GM08714 (cell line): ENCODE measurements around the gene MRNIP.

ENCODE experiments used
- H3K4me3 ChIP-seq: fragments of 200-500 bp; sonication (Bioruptor generic); 2 replicates; pipeline ENCODE4 v1.5.1; 2014; ENCODE audit warnings: mild to moderate bottlenecking, low read length, inconsistent platforms
- ZNF274 ChIP-seq: IDR thresholded peaks from 2 replicates; pipeline ENCODE4 v1.6.1; 2012; ENCODE audit warnings: mild to moderate bottlenecking, low read depth, low read length

The MRNIP gene, protein sequence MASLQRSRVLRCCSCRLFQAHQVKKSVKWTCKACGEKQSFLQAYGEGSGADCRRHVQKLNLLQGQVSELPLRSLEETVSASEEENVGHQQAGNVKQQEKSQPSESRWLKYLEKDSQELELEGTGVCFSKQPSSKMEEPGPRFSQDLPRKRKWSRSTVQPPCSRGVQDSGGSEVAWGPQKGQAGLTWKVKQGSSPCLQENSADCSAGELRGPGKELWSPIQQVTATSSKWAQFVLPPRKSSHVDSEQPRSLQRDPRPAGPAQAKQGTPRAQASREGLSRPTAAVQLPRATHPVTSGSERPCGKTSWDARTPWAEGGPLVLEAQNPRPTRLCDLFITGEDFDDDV

DNA sequence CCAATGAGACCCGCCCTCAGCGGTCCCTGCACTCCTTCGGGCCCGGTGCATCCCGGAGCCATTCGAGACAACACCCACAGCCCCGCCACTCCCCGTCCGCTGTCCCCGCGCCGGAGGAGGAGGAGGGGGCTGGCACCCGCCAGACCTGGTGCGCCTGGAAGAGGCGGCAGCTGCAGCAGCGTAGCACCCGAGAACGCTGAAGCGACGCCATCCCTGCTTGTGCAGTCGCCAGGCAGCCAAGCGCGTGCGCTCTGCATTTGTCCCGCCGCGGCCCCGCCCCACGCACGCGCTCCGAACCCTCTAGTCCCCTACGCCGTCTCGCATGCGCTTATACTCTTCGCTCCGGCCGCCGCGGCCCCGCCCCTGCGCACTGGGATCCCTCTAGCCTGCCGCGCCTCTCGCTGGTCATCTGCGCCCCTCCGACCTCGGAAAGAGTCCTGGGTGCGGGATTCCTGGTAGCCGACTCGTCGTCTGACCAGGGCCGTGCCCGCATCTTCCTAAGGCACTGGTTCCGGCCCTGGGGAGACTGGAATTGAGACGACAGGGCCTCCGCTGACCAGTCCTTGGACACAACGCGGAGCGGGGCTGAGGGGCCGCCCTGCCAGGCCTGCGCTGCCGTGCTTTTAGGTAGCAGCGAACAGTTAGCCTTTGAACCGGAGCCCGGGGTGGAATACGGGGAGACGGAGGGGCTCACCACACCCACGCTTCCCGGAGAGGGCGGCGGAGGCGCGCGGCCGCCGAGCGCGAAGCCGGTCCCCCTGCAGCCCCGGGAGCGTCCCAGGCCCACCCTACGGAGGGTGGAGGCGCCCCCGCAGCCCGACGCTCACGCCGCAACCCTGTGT, at the start of gene MRNIP:
TSS of gene MRNIP (minus strand) at position 232 of the 842 bp plus-strand sequence. CDS start at position 211, 21 bp downstream.
- no peak for TF ChIP-seq ZNF274
- peak within 1 kb of the TSS; percentile 75 for H3K4me3 ChIP-seq

DNA sequence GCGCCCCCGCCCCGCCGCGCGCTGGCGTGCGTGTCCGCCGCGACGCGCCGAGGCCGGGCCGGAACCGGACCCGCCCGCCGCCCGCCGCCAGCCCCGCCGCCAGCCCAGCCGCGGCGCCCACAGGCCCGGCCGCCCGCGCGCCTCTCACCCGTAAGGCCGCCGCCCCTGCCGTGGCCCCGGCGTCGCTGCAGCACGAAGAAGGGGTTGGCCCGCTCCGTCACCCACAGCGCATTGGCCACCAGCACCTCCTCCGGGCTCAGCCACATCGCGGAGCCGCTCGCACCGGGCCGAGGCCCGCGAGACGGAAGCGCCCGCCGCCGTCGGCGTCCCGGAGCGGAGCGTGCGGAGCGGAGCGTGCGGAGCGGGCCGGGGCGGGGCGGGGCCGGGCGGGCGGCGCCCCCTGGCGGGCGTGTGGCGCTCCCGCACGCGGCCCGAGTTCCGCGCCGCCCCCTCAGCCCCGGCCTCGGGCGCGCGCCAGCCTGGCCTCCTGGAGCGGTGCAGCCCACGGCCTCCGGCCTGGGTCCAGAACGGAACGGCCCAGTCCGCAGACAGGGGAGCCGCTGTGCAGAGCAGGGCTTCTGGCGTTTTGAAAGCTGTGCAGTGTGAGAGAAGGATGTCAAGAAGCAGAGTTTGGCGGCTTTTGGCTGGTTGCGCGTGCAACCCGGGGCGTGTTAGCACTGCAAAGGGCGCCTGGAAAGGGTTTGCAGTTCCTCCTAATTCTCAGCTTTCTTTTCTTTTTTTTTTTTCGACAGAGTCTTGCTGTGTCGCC, 49.1 kb upstream of the MRNIP start, which contains the start of gene TBC1D9B:
TSS of gene TBC1D9B (minus strand) at position 342 of the 769 bp plus-strand sequence. CDS start at position 266, 76 bp downstream.
- TF ChIP-seq ZNF274 = no peak
- H3K4me3 ChIP-seq = peak within 1 kb of the TSS; percentile 87

- TF ChIP-seq ZNF274 = no peak
- H3K4me3 ChIP-seq = peak overlapping the region; percentile 87
Measured at GRCh38 chr5:179906795-179907555, 48.4 kb upstream of the MRNIP start.

- peak overlapping the region; percentile 87; the same call in 1 of the 2 replicates for H3K4me3 ChIP-seq
- TF ChIP-seq ZNF274 = no peak
Measured at GRCh38 chr5:179906294-179906794, 47.7 kb upstream of the MRNIP start.

- no peak for TF ChIP-seq ZNF274
- H3K4me3 ChIP-seq = no peak overlapping the region
Measured at GRCh38 chr5:179905161-179905560, 46.5 kb upstream of the MRNIP start.

DNA sequence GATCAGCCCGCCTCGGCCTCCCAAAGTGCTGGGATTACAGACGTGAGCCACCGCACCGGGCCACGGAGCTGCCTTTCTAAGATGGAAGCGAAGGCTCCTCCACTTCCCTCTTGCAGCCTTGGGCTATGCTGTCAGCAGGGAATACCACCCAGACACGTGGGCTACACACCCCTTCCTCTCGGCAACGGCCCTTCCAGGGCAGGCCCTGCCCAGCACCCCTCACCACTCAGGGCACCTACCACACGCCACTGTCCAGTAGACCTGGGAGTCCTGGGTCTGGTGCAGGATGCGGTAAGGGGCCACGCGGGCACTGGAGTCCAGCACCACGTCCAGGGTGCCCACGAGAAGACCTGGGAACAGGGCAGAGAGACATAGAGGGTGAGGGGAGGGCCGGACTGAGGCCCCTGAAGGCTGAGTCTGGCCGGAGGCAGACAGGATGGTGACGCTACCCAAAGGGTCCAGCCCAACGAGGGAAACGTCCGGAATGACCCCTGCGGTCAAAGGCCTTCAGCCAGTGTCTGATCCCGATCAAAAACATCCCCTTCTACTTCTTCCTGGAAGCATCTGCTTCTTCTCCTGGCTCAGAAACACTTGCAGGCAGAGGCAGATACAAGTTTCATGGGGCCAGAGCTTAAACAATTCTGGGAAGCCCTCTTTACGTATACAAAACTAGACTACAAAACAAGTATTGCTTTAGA, 46.0 kb upstream of the MRNIP start:
- H3K4me3 ChIP-seq = no peak overlapping the region
- TF ChIP-seq ZNF274 = no peak

- no peak overlapping the region for H3K4me3 ChIP-seq
- no peak for TF ChIP-seq ZNF274
Measured at GRCh38 chr5:179902763-179903158, 44.1 kb upstream of the MRNIP start.

DNA sequence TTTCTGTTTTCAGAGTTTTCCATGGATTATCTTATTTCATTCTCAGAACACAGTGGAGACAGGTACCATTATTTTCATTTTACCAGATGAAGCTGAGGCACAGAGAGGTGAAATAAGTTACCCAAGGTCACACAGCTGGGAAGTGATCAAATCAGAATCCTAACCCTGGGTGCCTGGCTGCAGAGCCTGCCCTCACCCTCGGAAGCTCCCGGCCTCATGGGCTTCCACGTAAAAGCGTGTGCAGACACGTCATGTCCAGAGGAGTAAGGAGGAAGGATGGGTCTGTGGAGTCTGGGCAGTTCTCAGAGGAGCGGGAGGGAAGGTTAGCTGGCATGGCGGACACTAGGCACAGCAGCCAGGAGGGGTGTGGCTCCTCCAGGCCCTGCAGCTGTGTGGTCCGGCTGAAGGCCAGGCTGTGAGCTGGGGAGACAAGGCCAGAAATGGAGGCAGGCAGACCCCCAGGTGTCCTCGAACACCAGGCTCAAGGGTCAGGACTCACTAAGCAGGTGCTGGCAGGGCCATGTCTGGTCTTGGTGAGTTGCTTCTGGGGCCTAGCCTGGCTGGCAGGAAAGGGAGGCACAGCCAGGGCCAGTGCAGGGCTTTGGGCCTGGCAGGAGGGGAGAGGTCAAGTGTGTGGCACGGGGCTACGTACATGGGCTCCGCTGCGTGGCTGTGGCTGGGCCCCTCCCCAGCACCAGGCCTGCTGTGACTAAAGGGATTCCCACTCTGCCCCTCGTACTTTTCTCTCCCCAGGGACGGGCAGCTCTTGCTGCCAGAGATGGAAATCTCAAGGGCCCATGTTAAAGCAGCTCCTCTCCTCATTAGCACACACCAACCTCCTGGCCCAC, 43.5 kb upstream of the MRNIP start:
- H3K4me3 ChIP-seq = no peak overlapping the region
- no peak for TF ChIP-seq ZNF274

DNA sequence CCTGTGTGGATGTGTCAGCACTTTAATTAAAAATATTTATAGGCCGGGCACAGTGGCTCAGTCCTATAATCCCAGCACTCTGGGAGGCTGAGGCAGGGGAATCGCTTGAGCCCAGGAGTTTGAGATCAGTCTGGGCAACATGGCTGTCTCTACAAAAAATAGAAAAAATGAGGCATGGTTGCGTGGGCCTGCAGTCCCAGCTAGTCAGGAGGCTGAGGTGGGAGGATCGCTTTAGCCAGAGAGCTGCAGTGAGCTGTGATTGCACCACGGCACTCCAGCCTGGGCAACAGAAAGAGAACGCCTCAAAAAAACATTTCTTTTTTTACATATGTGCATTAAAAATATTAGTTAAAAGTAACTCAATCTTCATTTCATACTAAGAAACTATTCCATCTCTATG, 42.8 kb upstream of the MRNIP start:
- no peak for TF ChIP-seq ZNF274
- H3K4me3 ChIP-seq = no peak overlapping the region

DNA sequence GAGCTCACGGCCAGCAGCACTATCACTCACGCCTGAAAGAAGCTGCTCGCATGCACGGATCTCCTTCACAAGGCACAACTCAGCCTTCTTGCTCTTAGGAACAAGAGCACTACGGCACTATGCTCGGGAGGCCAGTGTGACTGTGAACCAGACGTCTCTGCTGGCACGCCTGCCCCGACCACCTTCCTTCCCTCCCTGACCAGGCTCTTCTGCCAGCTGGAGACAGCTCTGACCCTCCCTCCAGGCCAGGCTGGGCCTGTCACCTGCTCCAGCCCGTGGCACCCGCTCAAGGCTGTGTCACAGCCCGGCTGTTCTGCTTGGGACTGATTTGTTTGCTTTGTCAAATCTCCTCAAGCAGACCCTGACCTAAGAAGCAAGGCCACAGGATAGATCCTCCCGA, 42.1 kb upstream of the MRNIP start:
- TF ChIP-seq ZNF274 = no peak
- no peak overlapping the region for H3K4me3 ChIP-seq

DNA sequence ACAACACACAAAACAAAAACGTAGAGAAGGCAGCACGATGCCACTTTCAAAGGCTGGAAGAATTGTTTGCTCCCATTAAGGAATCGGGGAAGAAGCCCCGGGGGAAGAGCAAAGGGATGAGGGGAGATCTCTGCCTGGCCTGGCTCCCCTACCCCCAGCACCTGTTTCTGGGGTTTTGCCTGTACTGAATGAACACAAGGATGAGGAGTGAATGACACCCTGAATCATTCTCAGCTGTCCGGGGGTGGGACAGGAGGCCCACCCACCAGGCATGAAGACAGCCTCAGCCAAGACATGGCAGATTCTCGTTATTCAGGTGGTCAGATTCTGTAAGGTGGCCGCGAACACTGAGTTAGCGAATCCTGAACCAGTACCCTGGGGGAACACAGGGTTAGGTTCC, 41.6 kb upstream of the MRNIP start:
- no peak for TF ChIP-seq ZNF274
- no peak overlapping the region for H3K4me3 ChIP-seq

DNA sequence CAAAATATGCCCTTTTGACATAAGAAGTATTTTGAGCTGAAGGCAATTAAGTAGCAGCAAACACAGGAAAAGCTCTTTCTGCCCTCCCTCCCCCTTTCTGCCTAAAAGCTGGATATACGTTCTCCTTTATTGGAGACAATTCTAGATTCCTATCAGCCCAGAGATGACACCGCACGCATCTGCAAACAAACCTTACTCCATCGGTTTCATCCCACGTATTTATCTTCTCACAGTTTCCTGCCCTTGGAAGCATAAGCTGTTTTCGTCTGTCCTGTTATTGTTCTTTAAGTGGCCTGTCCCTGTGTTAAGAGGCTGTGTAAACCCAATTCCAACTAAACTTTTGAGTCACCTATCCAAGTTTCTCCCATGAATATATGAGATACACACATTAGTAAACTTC, 37.2 kb upstream of the MRNIP start:
- H3K4me3 ChIP-seq = no peak overlapping the region
- no peak for TF ChIP-seq ZNF274
